T-helper 1 cell treated with Interleukin-12 subunit alpha and Interleukin-12 subunit beta and Interleukin-4 antibody, amounts not matched to agents 30 ng/mL and 1 ng/mL, for 36 hours (primary cell): ENCODE data around the gene IMMP2L. TPM values are rescaled to one million over a fixed set of nuclear protein-coding genes. Genes with fewer than 3 reads are reported as not detected.

Source experiments
- intact Hi-C: fragments of 100-400 bp; cut with micrococcal nuclease; formaldehyde crosslinking; loops from one replicate; pipeline ENCODE4 v1.15.1; 2024
- total RNA-seq: library from RNA; stranded (reverse); gene quantifications from 2 replicates; pipeline ENCODE4 v1.2.3, GENCODE V29; 2022

The IMMP2L gene
- total RNA-seq, 1 donor from 2014 or later, result 10.4 TPM

- intact Hi-C loops, result no loop called here
Measured at GRCh38 chr7:110897538-110897937, 664.8 kb downstream of the IMMP2L start.

GRCh38 chr7:110894111-110894510 lies 668.2 kb downstream of the IMMP2L start:
- intact Hi-C loops, result no loop called here

- intact Hi-C loops, result no loop called here
Measured at GRCh38 chr7:110891197-110891596, 671.1 kb downstream of the IMMP2L start.

- intact Hi-C loops, result no loop called here
Measured at GRCh38 chr7:110890101-110890500, 672.2 kb downstream of the IMMP2L start.

- intact Hi-C loops, result loop anchor here (5.0 to 10.0 kb wide), 2 partner anchors 203 to 295 kb away; partner anchors contain the start of gene LRRN3
Measured at GRCh38 chr7:110889335-110889734, 673.0 kb downstream of the IMMP2L start.

GRCh38 chr7:110888641-110889040 lies 673.7 kb downstream of the IMMP2L start:
- intact Hi-C loops, result loop anchor here (5.0 to 10.0 kb wide), 2 partner anchors 204 to 294 kb away; partner anchors contain the start of gene LRRN3

- intact Hi-C loops, result loop anchor here (5.0 to 10.0 kb wide), 2 partner anchors 207 to 291 kb away; partner anchors contain the start of gene LRRN3
Measured at GRCh38 chr7:110885474-110885873, 676.8 kb downstream of the IMMP2L start.

- intact Hi-C loops, result loop anchor here (2.0 to 10.0 kb wide), 3 partner anchors 23 to 287 kb away; no protein-coding TSS in a partner anchor
Measured at GRCh38 chr7:110881721-110882120, 680.6 kb downstream of the IMMP2L start.

- intact Hi-C loops, result loop anchor here (5.0 to 10.0 kb wide), 2 partner anchors 131 to 286 kb away; no protein-coding TSS in a partner anchor
Measured at GRCh38 chr7:110880971-110881370, 681.3 kb downstream of the IMMP2L start.

GRCh38 chr7:110877016-110877415 lies 685.3 kb downstream of the IMMP2L start:
- intact Hi-C loops, result no loop called here

- intact Hi-C loops, result no loop called here
Measured at GRCh38 chr7:110875346-110875745, 686.9 kb downstream of the IMMP2L start.

- intact Hi-C loops, result no loop called here
Measured at GRCh38 chr7:110871856-110872255, 690.4 kb downstream of the IMMP2L start.

- intact Hi-C loops, result no loop called here
Measured at GRCh38 chr7:110870926-110871325, 691.4 kb downstream of the IMMP2L start.

GRCh38 chr7:110868458-110868857 lies 693.8 kb downstream of the IMMP2L start:
- intact Hi-C loops, result no loop called here

GRCh38 chr7:110867771-110868170 lies 694.5 kb downstream of the IMMP2L start:
- intact Hi-C loops, result no loop called here

GRCh38 chr7:110863258-110863657 lies 699.0 kb downstream of the IMMP2L start:
- intact Hi-C loops, result no loop called here

GRCh38 chr7:110861163-110861562 lies 701.1 kb downstream of the IMMP2L start:
- intact Hi-C loops, result no loop called here

- intact Hi-C loops, result no loop called here
Measured at GRCh38 chr7:110857106-110857505, 705.2 kb downstream of the IMMP2L start.

GRCh38 chr7:110856704-110857103 lies 705.6 kb downstream of the IMMP2L start:
- intact Hi-C loops, result no loop called here

- intact Hi-C loops, result no loop called here
Measured at GRCh38 chr7:110854651-110855050, 707.6 kb downstream of the IMMP2L start.

- intact Hi-C loops, result no loop called here
Measured at GRCh38 chr7:110854166-110854565, 708.1 kb downstream of the IMMP2L start.

- intact Hi-C loops, result no loop called here
Measured at GRCh38 chr7:110853263-110853662, 709.0 kb downstream of the IMMP2L start.

GRCh38 chr7:110852156-110852940 lies 709.9 kb downstream of the IMMP2L start:
- intact Hi-C loops, result no loop called here
